Pulmonary artery endothelial cell (primary cell): ENCODE results near the gene GALNT15. TPM values are rescaled to one million over a fixed set of nuclear protein-coding genes. Genes with fewer than 3 reads are reported as not detected.

Source experiments
- DNase-seq: peaks from one replicate; pipeline ENCODE4 v3.0.0-alpha.2; 2011; ENCODE audit warnings: low read depth, low spot score
- total RNA-seq: library from RNA; depleted of rRNA; stranded (reverse); fragments of >200 nt; gene quantifications from 2 replicates; pipeline ENCODE4 v1.2.3, GENCODE V29; 2014

The GALNT15 gene
- total RNA-seq, 1 donor from 2014 or later = 18.8 TPM

GRCh38 chr3:16222547-16222946, 48.1 kb downstream of the GALNT15 start:
- no peak for DNase-seq

- no peak for DNase-seq
These were observed 49.8 kb downstream of the GALNT15 start for GRCh38 chr3:16224325-16224724.

- DNase-seq = no peak
These were observed 53.1 kb downstream of the GALNT15 start for GRCh38 chr3:16227566-16227965.

- no peak for DNase-seq
These were observed 55.2 kb downstream of the GALNT15 start for GRCh38 chr3:16229681-16230080.

GRCh38 chr3:16231983-16232382, 57.5 kb downstream of the GALNT15 start:
- no peak for DNase-seq

GRCh38 chr3:16233806-16234205, 59.3 kb downstream of the GALNT15 start:
- no peak for DNase-seq

- DNase-seq = no peak
These were observed 59.8 kb downstream of the GALNT15 start for GRCh38 chr3:16234281-16234680.

GRCh38 chr3:16236030-16236639, 61.7 kb downstream of the GALNT15 start:
- DNase-seq = no peak

GRCh38 chr3:16236856-16237393, 62.4 kb downstream of the GALNT15 start:
- DNase-seq = no peak

GRCh38 chr3:16239086-16239770, 64.7 kb downstream of the GALNT15 start:
- no peak for DNase-seq

GRCh38 chr3:16239780-16240179, 65.3 kb downstream of the GALNT15 start:
- no peak for DNase-seq

- no peak for DNase-seq
These were observed 65.9 kb downstream of the GALNT15 start for GRCh38 chr3:16240229-16241023.

- no peak for DNase-seq
These were observed 66.7 kb downstream of the GALNT15 start for GRCh38 chr3:16241225-16241624.

- DNase-seq = no peak
These were observed 67.7 kb downstream of the GALNT15 start for GRCh38 chr3:16242177-16242576.

GRCh38 chr3:16243706-16244490, 69.4 kb downstream of the GALNT15 start:
- no peak for DNase-seq

GRCh38 chr3:16245609-16246008, 71.1 kb downstream of the GALNT15 start:
- DNase-seq = no peak

- DNase-seq = peak; percentile 37
These were observed 73.0 kb downstream of the GALNT15 start for GRCh38 chr3:16247282-16248061.

- no peak for DNase-seq
These were observed 74.1 kb downstream of the GALNT15 start for GRCh38 chr3:16248556-16248955.

GRCh38 chr3:16249336-16249735, 74.9 kb downstream of the GALNT15 start:
- DNase-seq = no peak

- DNase-seq = no peak
These were observed 75.4 kb downstream of the GALNT15 start for GRCh38 chr3:16249886-16250285.
